HepG2 (cell line): ENCODE results near the gene LRRC8D. TPM values are rescaled to one million over a fixed set of nuclear protein-coding genes. Genes with fewer than 3 reads are reported as not detected.

ENCODE experiments used
- ATAC-seq: fragments of 200-7000 bp; cut with Tn5 transposase; 3 replicates; pipeline ENCODE4 v1.9.1; 2020; ENCODE audit warnings: mild to moderate bottlenecking, moderate library complexity
- BruUV-seq: library from RNA; stranded (reverse); fragments of 400-500 nt; replicated peaks from 2 replicates; lab custom pipeline; 2021; lab: Mats Ljungman, UMichigan
- CTCF ChIA-PET: fragments of 300-600 bp; formaldehyde crosslinking; extraction: SDS; loops from one replicate; lab custom pipeline; 2021; ENCODE audit warnings: low total read pairs, inconsistent platforms, low intra/inter-chr PET ratio; lab: Yijun Ruan, JAX
- POLR2A ChIA-PET: fragments of 350-600 bp; sonication (Branson Sonifier 250); formaldehyde crosslinking; loops from one replicate; lab custom pipeline; 2020; ENCODE audit warnings: antibody characterized with exemption, inconsistent platforms; lab: Yijun Ruan, JAX
- DNase-seq: peaks from one replicate; pipeline ENCODE4 v3.0.0-alpha.2; 2015; ENCODE audit warnings: low spot score
- FAIRE-seq: peaks from 3 replicates; lab custom pipeline; 2011; peaks lifted over from hg19 to GRCh38; lab: Jason Lieb, UNC
- H2AFZ ChIP-seq: one replicate; pipeline ENCODE4 v1.6.1; 2011; ENCODE audit warnings: low read length, inconsistent platforms
- H3K27ac ChIP-seq: fragments of 300-600 bp; 3 replicates; pipeline ENCODE4 v1.8.0; 2011; ENCODE audit warnings: mixed run types, mild to moderate bottlenecking, mixed read lengths, low read length, inconsistent platforms; ENCODE audit not compliant: insufficient read depth; ENCODE audit errors: extremely low read length
- H3K27me3 ChIP-seq, 2 experiments: fragments of 200-600 bp in 1 of 2; 2 replicates in 1 of 2; 3 replicates in 1 of 2; pipeline versions ENCODE4 v1.6.0 to v1.8.0; 2011; ENCODE audit warnings: low read length in 2 of 2, mild to moderate bottlenecking in 2 of 2, moderate library complexity in 2 of 2, inconsistent platforms in 1 of 2; ENCODE audit not compliant: insufficient read depth in 2 of 2, control insufficient read depth in 1 of 2
- H3K36me3 ChIP-seq, 2 experiments: fragments of 200-600 bp in 1 of 2; replicated peaks in 1 of 2; 2 replicates in 1 of 2; 3 replicates in 1 of 2; pipeline versions ENCODE4 v1.5.1 to v1.8.0; 2011; ENCODE audit warnings: low read length in 2 of 2, inconsistent platforms in 1 of 2; ENCODE audit not compliant: insufficient read depth in 2 of 2, control insufficient read depth in 1 of 2
- H3K4me1 ChIP-seq: 2 replicates; pipeline ENCODE4 v1.5.1; 2012; ENCODE audit warnings: low read length, inconsistent platforms; ENCODE audit not compliant: insufficient read depth
- H3K4me2 ChIP-seq: 2 replicates; pipeline ENCODE4 v1.6.0; 2011; ENCODE audit warnings: low read depth, low read length, inconsistent platforms
- H3K4me3 ChIP-seq, 3 experiments: fragments of 200-600 bp in 1 of 3; sonication (generic), shearing (Covaris generic) in 1 of 3; replicated peaks in 1 of 3; 2 replicates each; pipeline ENCODE4 v1.5.1; 2011 to 2016; ENCODE audit warnings: low read length in 3 of 3, inconsistent platforms in 2 of 3, low read depth in 2 of 3, mild to moderate bottlenecking in 2 of 3, control low read depth in 1 of 3, mixed read lengths in 1 of 3; ENCODE audit not compliant: insufficient read depth in 1 of 3
- H3K79me2 ChIP-seq: one replicate; pipeline ENCODE4 v1.6.1; 2011; ENCODE audit warnings: low read length, inconsistent platforms; ENCODE audit not compliant: insufficient read depth
- H3K9ac ChIP-seq: 2 replicates; pipeline ENCODE4 v1.6.0; 2011; ENCODE audit warnings: mild to moderate bottlenecking, low read depth, low read length, inconsistent platforms; ENCODE audit not compliant: insufficient read depth
- H3K9me3 ChIP-seq: 2 replicates; pipeline ENCODE4 v1.5.1; 2012; ENCODE audit warnings: mild to moderate bottlenecking, low read length
- H4K20me1 ChIP-seq: 2 replicates; pipeline ENCODE4 v1.6.0; 2011; ENCODE audit warnings: inconsistent platforms, mild to moderate bottlenecking, low read length, moderate library complexity; ENCODE audit not compliant: insufficient read depth
- BCL6 ChIP-seq: IDR thresholded peaks from 2 replicates; pipeline ENCODE4 v1.6.1; 2016; ENCODE audit warnings: missing genetic modification reagents, missing compliant biosample characterization
- CHCHD3 ChIP-seq: sonication (generic); formaldehyde crosslinking; IDR thresholded peaks from 2 replicates; pipeline ENCODE4 v1.8.0; 2022; ENCODE audit warnings: mild to moderate bottlenecking, missing genetic modification reagents, moderate library complexity
- JUND ChIP-seq: sonication (generic); formaldehyde crosslinking; IDR thresholded peaks from 2 replicates; pipeline ENCODE4 v1.8.0; 2022; ENCODE audit warnings: mild to moderate bottlenecking, missing genetic modification reagents
- KMT2B ChIP-seq: IDR thresholded peaks from 2 replicates; pipeline ENCODE4 v1.6.1; 2016; ENCODE audit warnings: missing genetic modification reagents, missing compliant biosample characterization
- PCBP1 ChIP-seq: fragments of 200-400 bp; formaldehyde crosslinking; IDR thresholded peaks from 2 replicates; pipeline ENCODE4 v1.6.1; 2017; ENCODE audit warnings: mild to moderate bottlenecking, low read depth, low read length, borderline replicate concordance
- POGK ChIP-seq: sonication (generic); formaldehyde crosslinking; conservative IDR thresholded peaks from 2 replicates; pipeline ENCODE4 v1.8.0; 2022; ENCODE audit warnings: mild to moderate bottlenecking, moderate library complexity, missing genetic modification reagents
- POLR2AphosphoS5 ChIP-seq: IDR thresholded peaks from 2 replicates; pipeline ENCODE4 v1.6.1; 2012; ENCODE audit warnings: low read depth, low read length
- RBM22 ChIP-seq: fragments of 200-400 bp; formaldehyde crosslinking; optimal IDR thresholded peaks from 2 replicates; pipeline ENCODE3; 2017; ENCODE audit warnings: mild to moderate bottlenecking, low read length, moderate library complexity
- RFX1 ChIP-seq: fragments of 450-650 bp; IDR thresholded peaks from 2 replicates; pipeline ENCODE4 v1.6.1; 2017
- THRA ChIP-seq: sonication (generic); formaldehyde crosslinking; IDR thresholded peaks from 2 replicates; pipeline ENCODE4 v1.4.0; 2020; ENCODE audit warnings: missing genetic modification reagents, borderline replicate concordance
- ZNF253 ChIP-seq: sonication (generic); formaldehyde crosslinking; IDR thresholded peaks from 2 replicates; pipeline ENCODE4 v1.8.0; 2022; ENCODE audit warnings: mild to moderate bottlenecking, missing genetic modification reagents, borderline replicate concordance
- ZNF382 ChIP-seq: sonication (generic); formaldehyde crosslinking; IDR thresholded peaks from 2 replicates; pipeline ENCODE4 v1.5.0; 2020; ENCODE audit warnings: missing genetic modification reagents, mild to moderate bottlenecking, borderline replicate concordance
- WGBS: methylation state at CpG from one replicate; pipeline ENCODE4 v1.1.6; 2017; ENCODE audit warnings: low lambda C conversion rate; 5-methylcytosine and 5-hydroxymethylcytosine counted together
- in situ Hi-C: cut with HindIII; loops from 2 replicates; pipeline ENCODE4 v1.10.0; 2017; ENCODE audit warnings: low pct_unique_long_range_greater_than_20kb; ENCODE audit not compliant: extremely low pct_ligation_motif_present
- intact Hi-C: fragments of 100-400 bp; cut with micrococcal nuclease; formaldehyde crosslinking; loops from one replicate; pipeline ENCODE4 v1.10.0; 2022; ENCODE audit not compliant: unreplicated experiment
- polyA plus RNA-seq, 8 experiments: library from polyadenylated mRNA; depleted of rRNA in 3 of 8; stranded (reverse) in 7 of 8; unstranded in 1 of 8; fragments of >200 nt; fragmentation: Illumina TruSeq in 4 of 8; extraction: Trizol in 4 of 8; gene quantifications; 2 replicates each; pipeline versions ENCODE4 v1.2.1 to v1.2.3, GENCODE V29; 2011 to 2016; ENCODE audit warnings: low read depth in 4 of 8, missing spikeins in 1 of 8, mixed read lengths in 1 of 8; ENCODE audit not compliant: insufficient read depth in 1 of 8
- total RNA-seq, 5 experiments: library from RNA; depleted of rRNA; stranded (reverse); fragments of >200 nt; fragmentation: Illumina TruSeq; extraction: Trizol; gene quantifications; 2 replicates each; pipeline ENCODE4 v1.2.3, GENCODE V29; 2016; ENCODE audit warnings: low read depth in 1 of 5

The LRRC8D gene
- total and polyA plus RNA-seq, 2 of the 13 experiments (the other 11 are each of a cell fraction or from before 2014, with no cell fraction given), result 29.9 to 45.5 TPM

- peak; percentile 100 for TF ChIP-seq THRA (CRISPR knock-in tag)
These were observed 2.3 kb downstream of the LRRC8D start (continued) for GRCh38 chr1:89822999-89823628.

DNA sequence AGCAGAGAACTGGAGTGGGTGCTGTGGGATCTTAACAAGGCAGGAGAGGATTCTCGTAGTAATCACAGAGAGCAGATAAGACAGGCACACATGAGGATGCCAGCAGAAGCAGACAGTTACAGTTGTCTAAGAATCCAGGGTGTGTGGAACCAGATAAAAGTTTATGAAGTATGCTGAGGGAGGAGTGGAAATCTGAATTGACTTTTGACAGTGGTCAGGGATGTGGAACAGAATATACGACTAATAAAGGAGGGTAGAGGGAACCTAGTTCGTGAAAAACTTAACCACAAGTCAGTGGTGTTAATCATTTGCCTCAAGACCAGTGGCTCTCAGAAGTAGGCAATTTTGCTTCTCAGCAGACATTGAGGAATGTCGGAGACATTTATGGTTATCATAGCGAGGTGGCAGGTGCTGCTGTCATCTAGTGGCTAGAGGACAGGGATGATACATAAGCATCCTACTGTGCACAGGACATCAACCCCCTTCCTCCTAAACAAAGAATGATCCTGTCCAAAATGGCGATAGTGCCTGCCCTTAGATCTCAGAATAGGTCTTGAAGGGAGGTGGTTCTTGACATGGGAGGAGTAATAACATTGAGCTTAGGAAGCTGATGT lies 3.0 kb downstream of the LRRC8D start:
- ChIA-PET CTCF (no interaction called here), POLR2A (interaction anchor here (2.0 to 8.5 kb wide), 3 partner anchors 10 to 172 kb away, joined by 5 to 115 read pairs (median 17); no protein-coding TSS in a partner anchor)
- Histone ChIP-seq H3K4me2 (peak overlapping the region; percentile 94), H3K36me3 (peaks cover 0 to 5% of the 10 kb centered on the region in 2 experiments; a peak in 2 of 5 replicates), H3K9ac (no peak overlapping the region; the same call in 1 of the 2 replicates), H3K4me3 (peak overlapping the region in 1 of 3 experiments; percentile 86; a peak in 1 of 6 replicates), H3K27me3 (no peaks in the 10 kb centered on the region; a peak in 1 of 5 replicates), H4K20me1 (no peaks in the 10 kb centered on the region), H3K27ac (peak overlapping the region; percentile 97), H3K79me2 (peaks cover 82% of the 10 kb centered on the region), H3K9me3 (no peaks in the 10 kb centered on the region), H3K4me1 (peaks cover 78% of the 10 kb centered on the region), H2AFZ (no peak overlapping the region)
- in situ Hi-C loops, result no loop called here
- 87% methylated on average over 6 of the region's 6 CpGs for WGBS
- no peak for DNase-seq
- ATAC-seq, result no peak
- peak; percentile 4 for FAIRE-seq
- BruUV-seq, result no TSS peak
- intact Hi-C loops, result loop anchor here (5.0 kb wide), 2 partner anchors 49 to 84 kb away; no protein-coding TSS in a partner anchor
- TF ChIP-seq ZNF253 (CRISPR knock-in tag), result no peak
- no peak for TF ChIP-seq POLR2AphosphoS5
- peak; percentile 17 for TF ChIP-seq RBM22
- TF ChIP-seq PCBP1, result no peak
- no peak for TF ChIP-seq JUND
- 0 out of 2 replicates have a peak, but pooled peaks have one; percentile 14 for TF ChIP-seq BCL6 (CRISPR knock-in tag)
- 0 out of 2 replicates have a peak, but pooled peaks have one; percentile 35 for TF ChIP-seq POGK (CRISPR knock-in tag)
- no peak for TF ChIP-seq ZNF382 (CRISPR knock-in tag)
- TF ChIP-seq CHCHD3 (CRISPR knock-in tag), result no peak
- TF ChIP-seq RFX1, result no peak
- no peak for TF ChIP-seq KMT2B (CRISPR knock-in tag)
